Natural killer cell treated with Interleukin-12 subunit alpha and Interleukin-12 subunit beta and Interleukin-15 and Interleukin-18, amount 100 ng/mL, for 72 hours (primary cell): ENCODE measurements around the gene PDIA6. TPM values are rescaled to one million over a fixed set of nuclear protein-coding genes. Genes with fewer than 3 reads are reported as not detected.

ENCODE experiments used
- ATAC-seq, 2 donors: fragments of 150-1000 bp; cut with Tn5 transposase in 1 of 2; sonication (Bioruptor Pico), chemical (Tn5 transposase) in 1 of 2; 2 replicates each; pipeline ENCODE4 v1.10.0; 2021
- DNase-seq: peaks from one replicate; pipeline ENCODE4 v3.0.0; 2022; ENCODE audit warnings: low spot score
- H3K27ac Mint-ChIP-seq, 2 donors: 1 replicate in 1 of 2; 2 replicates in 1 of 2; pipeline ENCODE4 v1.8.0; 2022; ENCODE audit warnings: mixed read lengths in 2 of 2, mild to moderate bottlenecking in 1 of 2, moderate library complexity in 1 of 2
- H3K27me3 Mint-ChIP-seq, 2 donors: 1 replicate in 1 of 2; 2 replicates in 1 of 2; pipeline ENCODE4 v1.8.0; 2022; ENCODE audit warnings: mixed read lengths in 2 of 2
- H3K36me3 Mint-ChIP-seq: one replicate; pipeline ENCODE4 v1.8.0; 2022; ENCODE audit warnings: mixed read lengths
- H3K4me1 Mint-ChIP-seq, 2 donors: 1 replicate in 1 of 2; 2 replicates in 1 of 2; pipeline ENCODE4 v1.8.0; 2022; ENCODE audit warnings: low read depth in 2 of 2, mixed read lengths in 2 of 2, mild to moderate bottlenecking in 1 of 2
- H3K4me3 Mint-ChIP-seq: one replicate; pipeline ENCODE4 v1.8.0; 2022; ENCODE audit warnings: mixed read lengths
- H3K9me3 Mint-ChIP-seq: 2 replicates; pipeline ENCODE4 v1.8.0; 2022; ENCODE audit warnings: mixed read lengths
- total RNA-seq, 2 donors: library from RNA; stranded (reverse); gene quantifications; one replicate each; pipeline ENCODE4 v1.2.3, GENCODE V29; 2022

PDIA6 gene
- total RNA-seq: 100 to 1,000 TPM; 214 to 236 TPM

GRCh38 chr2:10812362-10813162 lies at the start of gene PDIA6:
TSS of gene PDIA6 (minus strand) at chr2:10812785. CDS start at chr2:10812696, 89 bp downstream.
- Mint-ChIP-seq H3K36me3 (peaks cover 4% of the 10 kb centered on the region), H3K27ac (peak within 1 kb of the TSS; percentile 77 to 96), H3K9me3 (no peaks in the 10 kb centered on the region), H3K4me1 (peaks cover 29% of the 10 kb centered on the region in 2 donors), H3K4me3 (peak within 1 kb of the TSS; percentile 95), H3K27me3 (peaks cover 0 to 5% of the 10 kb centered on the region in 2 donors)
- DNase-seq (peak; percentile 98), ATAC-seq (peak; percentile 98 to 99)

GRCh38 chr2:10862330-10862729 lies 49.7 kb upstream of the PDIA6 start:
- no peak for ATAC-seq
- no peak for DNase-seq
- Mint-ChIP-seq H3K27me3 (peaks cover 7 to 18% of the 10 kb centered on the region in 2 donors), H3K4me1 (peaks cover 32 to 41% of the 10 kb centered on the region in 2 donors), H3K4me3 (peak overlapping the region; percentile 55), H3K9me3 (no peaks in the 10 kb centered on the region), H3K27ac (no peak overlapping the region), H3K36me3 (no peaks in the 10 kb centered on the region)

DNA sequence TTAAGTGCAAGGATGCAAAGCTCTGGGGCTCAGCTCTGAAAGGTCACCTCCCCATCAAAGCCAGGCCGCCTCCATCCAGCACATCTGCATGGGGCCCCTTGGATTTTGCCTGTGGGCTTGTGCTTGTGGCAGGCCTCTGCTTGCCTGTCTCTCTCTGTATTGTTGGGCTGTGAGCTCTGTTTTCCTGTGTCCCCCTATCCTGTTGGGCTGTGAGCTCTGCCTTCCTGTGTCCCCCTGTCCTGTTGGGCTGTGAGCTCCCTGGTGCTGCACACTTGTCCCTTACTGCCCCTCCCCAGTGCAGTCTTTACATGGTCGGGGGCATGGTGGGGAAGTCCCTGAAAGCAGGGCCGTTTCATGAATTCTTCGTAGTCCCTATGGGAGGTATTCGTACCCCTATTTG lies 49.2 kb upstream of the PDIA6 start:
- Mint-ChIP-seq H3K4me3 (no peak overlapping the region), H3K36me3 (no peaks in the 10 kb centered on the region), H3K27me3 (peaks cover 7 to 18% of the 10 kb centered on the region in 2 donors), H3K27ac (no peak overlapping the region), H3K9me3 (no peaks in the 10 kb centered on the region), H3K4me1 (peaks cover 32 to 41% of the 10 kb centered on the region in 2 donors)
- ATAC-seq (no peak), DNase-seq (peak; percentile 35)

- Mint-ChIP-seq H3K9me3 (no peaks in the 10 kb centered on the region), H3K4me1 (peaks cover 32 to 41% of the 10 kb centered on the region in 2 donors), H3K27ac (no peak overlapping the region), H3K27me3 (peaks cover 7 to 18% of the 10 kb centered on the region in 2 donors), H3K36me3 (no peaks in the 10 kb centered on the region), H3K4me3 (no peak overlapping the region)
- ATAC-seq: no peak
- DNase-seq: peak; percentile 16
These were observed 48.3 kb upstream of the PDIA6 start for GRCh38 chr2:10860814-10861325.

GRCh38 chr2:10860081-10860813 lies 47.7 kb upstream of the PDIA6 start:
- Mint-ChIP-seq H3K27ac (no peak overlapping the region), H3K9me3 (no peaks in the 10 kb centered on the region), H3K4me3 (no peak overlapping the region), H3K27me3 (peaks cover 7 to 18% of the 10 kb centered on the region in 2 donors), H3K36me3 (no peaks in the 10 kb centered on the region), H3K4me1 (peaks cover 30 to 37% of the 10 kb centered on the region in 2 donors)
- ATAC-seq: no peak
- no peak for DNase-seq

GRCh38 chr2:10859278-10859677 lies 46.7 kb upstream of the PDIA6 start:
- no peaks in the 10 kb centered on the region for H3K36me3 Mint-ChIP-seq
- DNase-seq (no peak), ATAC-seq (no peak)
- H3K27ac Mint-ChIP-seq: no peak overlapping the region
- peaks cover 20 to 28% of the 10 kb centered on the region in 2 donors for H3K4me1 Mint-ChIP-seq
- H3K4me3 Mint-ChIP-seq: no peak overlapping the region
- H3K9me3 Mint-ChIP-seq: no peaks in the 10 kb centered on the region
- peaks cover 14 to 27% of the 10 kb centered on the region in 2 donors for H3K27me3 Mint-ChIP-seq

DNA sequence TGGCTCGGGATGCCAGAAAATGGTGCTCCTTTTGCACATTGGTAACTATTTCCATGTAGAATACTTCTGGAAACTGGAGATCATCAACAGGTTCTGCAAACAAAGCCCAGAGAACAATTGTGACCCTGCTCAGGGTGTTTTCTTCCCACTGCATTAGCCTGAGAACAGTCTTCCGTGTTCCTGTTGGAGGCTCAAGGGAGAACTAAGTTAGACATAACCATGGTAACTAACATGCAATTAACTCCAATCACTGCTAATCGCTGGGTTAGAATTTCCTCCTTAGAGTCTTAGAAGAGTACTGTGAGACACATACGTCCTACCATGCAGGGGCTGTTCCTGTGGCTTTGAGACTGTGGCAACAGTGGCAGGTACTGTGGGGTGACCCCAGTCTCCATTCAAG lies 36.0 kb upstream of the PDIA6 start:
- DNase-seq: no peak
- no peaks in the 10 kb centered on the region for H3K9me3 Mint-ChIP-seq
- H3K27me3 Mint-ChIP-seq: peaks cover 7 to 18% of the 10 kb centered on the region in 2 donors
- H3K4me1 Mint-ChIP-seq: no peaks in the 10 kb centered on the region
- no peak for ATAC-seq
- H3K4me3 Mint-ChIP-seq: no peak overlapping the region
- no peaks in the 10 kb centered on the region for H3K36me3 Mint-ChIP-seq
- no peak overlapping the region for H3K27ac Mint-ChIP-seq

DNA sequence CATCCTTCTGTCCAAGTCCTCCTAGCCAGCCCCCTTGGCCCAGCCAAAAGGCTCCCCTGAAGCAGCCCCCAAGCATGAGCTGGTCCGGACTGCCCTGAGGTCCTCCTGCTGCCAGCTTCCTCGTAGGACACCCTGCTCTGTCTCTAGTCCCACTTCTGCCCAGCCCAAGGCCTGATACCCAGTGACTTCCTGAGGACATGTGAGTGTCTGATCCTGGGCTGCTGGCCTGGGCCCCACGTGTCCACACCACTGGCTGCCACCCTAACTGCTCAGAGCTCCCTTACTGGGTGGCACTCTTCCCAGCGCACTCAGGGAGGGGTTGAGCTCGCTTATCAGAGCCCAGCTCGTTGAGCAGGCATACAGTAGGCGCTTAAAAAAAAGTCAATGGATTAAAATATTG lies 34.4 kb upstream of the PDIA6 start:
- DNase-seq (no peak), ATAC-seq (no peak)
- Mint-ChIP-seq H3K9me3 (no peaks in the 10 kb centered on the region), H3K27ac (no peak overlapping the region), H3K27me3 (peaks cover 11 to 23% of the 10 kb centered on the region in 2 donors), H3K4me3 (no peak overlapping the region), H3K36me3 (no peaks in the 10 kb centered on the region), H3K4me1 (no peaks in the 10 kb centered on the region)

DNA sequence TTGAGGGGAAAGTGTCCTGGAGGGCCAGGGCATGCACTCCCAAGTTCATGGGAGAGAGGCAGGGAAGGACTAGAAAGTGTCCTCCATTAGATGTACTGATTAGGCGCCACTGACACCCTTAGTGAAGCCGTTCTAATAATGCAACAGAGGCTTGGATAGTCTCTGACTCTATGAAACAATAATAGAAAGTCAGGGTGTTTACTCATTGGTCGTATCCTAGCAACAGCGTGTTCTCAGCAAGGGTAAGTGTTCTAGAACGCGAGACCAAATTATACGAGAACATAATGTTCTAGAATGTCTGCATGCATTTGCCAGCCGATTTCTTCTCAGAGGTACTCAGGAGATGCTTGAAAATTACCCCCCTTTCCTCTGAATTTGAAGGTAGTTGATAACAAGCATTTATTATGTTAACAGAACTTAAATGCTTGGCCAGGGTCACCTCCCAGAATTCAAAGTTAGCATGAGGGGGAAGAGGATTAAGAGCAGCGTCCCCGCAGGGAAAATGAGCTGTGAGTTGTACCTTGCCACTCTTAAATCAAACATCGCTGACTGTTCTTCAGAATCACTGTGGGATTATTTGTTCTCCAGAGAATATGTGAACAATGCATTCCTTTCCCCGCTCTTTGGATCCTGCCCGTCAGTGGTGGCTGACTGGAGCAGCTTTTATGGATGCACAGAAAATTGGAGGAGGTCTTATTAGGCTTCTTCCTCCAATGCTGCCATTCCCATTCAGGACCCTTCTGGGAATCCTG lies 33.7 kb upstream of the PDIA6 start:
- peaks cover 1% of the 10 kb centered on the region for H3K36me3 Mint-ChIP-seq
- no peak for DNase-seq
- no peak overlapping the region for H3K4me3 Mint-ChIP-seq

GRCh38 chr2:10845640-10846039 lies 33.1 kb upstream of the PDIA6 start:
- ATAC-seq: peak in 1 of 2 donors; percentile 18
- peaks cover 8% of the 10 kb centered on the region for H3K36me3 Mint-ChIP-seq
- H3K4me3 Mint-ChIP-seq: no peak overlapping the region
- H3K9me3 Mint-ChIP-seq: peaks cover 3% of the 10 kb centered on the region
- DNase-seq: no peak
- H3K27me3 Mint-ChIP-seq: peaks cover 13 to 23% of the 10 kb centered on the region in 2 donors
- no peak overlapping the region for H3K27ac Mint-ChIP-seq
- H3K4me1 Mint-ChIP-seq: no peaks in the 10 kb centered on the region

More for the DNA sequence above, 33.7 kb upstream of the PDIA6 start:
- Mint-ChIP-seq H3K27me3 (peaks cover 11 to 23% of the 10 kb centered on the region in 2 donors), H3K27ac (no peak overlapping the region), H3K4me1 (no peaks in the 10 kb centered on the region), H3K9me3 (no peaks in the 10 kb centered on the region)
- ATAC-seq: no peak

- Mint-ChIP-seq H3K27me3 (peaks cover 17 to 29% of the 10 kb centered on the region in 2 donors), H3K36me3 (peaks cover 10% of the 10 kb centered on the region), H3K4me3 (no peak overlapping the region), H3K4me1 (no peaks in the 10 kb centered on the region), H3K27ac (no peak overlapping the region), H3K9me3 (peaks cover 8% of the 10 kb centered on the region)
- DNase-seq (no peak), ATAC-seq (no peak)
These were observed 31.5 kb upstream of the PDIA6 start for GRCh38 chr2:10844097-10844496.

DNA sequence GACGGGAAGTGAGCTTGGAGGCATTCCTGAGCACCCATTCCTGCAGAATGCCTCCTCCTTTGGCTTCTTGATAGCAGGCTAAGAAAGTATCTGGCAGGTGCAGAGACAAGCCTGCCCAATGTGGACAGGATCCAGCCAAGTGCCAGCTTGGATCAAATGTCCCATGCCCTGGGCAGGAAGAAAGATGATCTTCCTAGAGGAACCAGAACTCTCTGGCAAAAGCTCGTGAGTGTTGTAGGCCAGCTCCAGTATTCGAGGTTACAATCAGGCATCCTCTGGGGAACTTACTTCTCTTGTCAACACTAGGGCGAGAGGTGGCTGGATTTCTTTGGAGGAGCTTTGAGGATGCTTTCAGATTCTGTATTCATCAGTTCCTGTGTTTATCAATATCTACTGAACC lies 29.9 kb upstream of the PDIA6 start:
- peaks cover 21 to 29% of the 10 kb centered on the region in 2 donors for H3K27me3 Mint-ChIP-seq
- H3K9me3 Mint-ChIP-seq: peaks cover 8% of the 10 kb centered on the region

GRCh38 chr2:10841547-10842219 lies 29.1 kb upstream of the PDIA6 start:
- Mint-ChIP-seq H3K4me3 (no peak overlapping the region), H3K27me3 (peaks cover 26 to 29% of the 10 kb centered on the region in 2 donors), H3K36me3 (peaks cover 10% of the 10 kb centered on the region), H3K9me3 (peaks cover 8% of the 10 kb centered on the region), H3K4me1 (no peaks in the 10 kb centered on the region), H3K27ac (no peak overlapping the region)
- ATAC-seq (no peak), DNase-seq (no peak)

More for the DNA sequence above, 29.9 kb upstream of the PDIA6 start:
- no peak overlapping the region for H3K27ac Mint-ChIP-seq
- ATAC-seq (no peak), DNase-seq (no peak)
- no peak overlapping the region for H3K4me3 Mint-ChIP-seq
- H3K4me1 Mint-ChIP-seq: no peaks in the 10 kb centered on the region
- peaks cover 10% of the 10 kb centered on the region for H3K36me3 Mint-ChIP-seq
